HG02885 (cell line): ENCODE results near the gene SFMBT1.

Experiments used
- ATAC-seq: cut with Tn5 transposase; IDR thresholded peaks from one replicate; pipeline ENCODE4 v1.9.1; 2021; ENCODE audit warnings: mild to moderate bottlenecking; ENCODE audit not compliant: unreplicated experiment, poor library complexity

The SFMBT1 gene

GRCh38 chr3:53045518-53046170 lies at the start of gene SFMBT1:
SFMBT1 (minus strand) TSS chr3:53046073; CDS start chr3:52969128, 76,945 bp downstream.
- ATAC-seq: peak; percentile 44

GRCh38 chr3:53092942-53093341 lies 47.1 kb upstream of the SFMBT1 start:
- ATAC-seq: no peak

- ATAC-seq: no peak
These were observed 46.3 kb upstream of the SFMBT1 start for GRCh38 chr3:53092216-53092615.

- ATAC-seq: no peak
These were observed 45.1 kb upstream of the SFMBT1 start for GRCh38 chr3:53091011-53091410.

GRCh38 chr3:53089511-53089910 lies 43.6 kb upstream of the SFMBT1 start:
- no peak for ATAC-seq

- no peak for ATAC-seq
These were observed 39.6 kb upstream of the SFMBT1 start for GRCh38 chr3:53085476-53085875.

GRCh38 chr3:53084310-53085001 lies 38.6 kb upstream of the SFMBT1 start:
- no peak for ATAC-seq

GRCh38 chr3:53083949-53084309 lies 38.1 kb upstream of the SFMBT1 start:
- ATAC-seq: no peak

- no peak for ATAC-seq
These were observed 37.6 kb upstream of the SFMBT1 start for GRCh38 chr3:53083521-53083920.

GRCh38 chr3:53082736-53083135 lies 36.9 kb upstream of the SFMBT1 start:
- ATAC-seq: no peak

GRCh38 chr3:53081318-53081717 lies 35.4 kb upstream of the SFMBT1 start:
- no peak for ATAC-seq

- ATAC-seq: no peak
These were observed 34.8 kb upstream of the SFMBT1 start for GRCh38 chr3:53080612-53081205.

GRCh38 chr3:53079791-53080555 lies 34.1 kb upstream of the SFMBT1 start:
- no peak for ATAC-seq

GRCh38 chr3:53079147-53079546 lies 33.3 kb upstream of the SFMBT1 start:
- no peak for ATAC-seq

GRCh38 chr3:53078656-53079055 lies 32.8 kb upstream of the SFMBT1 start:
- no peak for ATAC-seq

- ATAC-seq: no peak
These were observed 31.8 kb upstream of the SFMBT1 start for GRCh38 chr3:53077476-53078220.

GRCh38 chr3:53075743-53076140 lies 29.9 kb upstream of the SFMBT1 start:
- ATAC-seq: no peak

GRCh38 chr3:53074761-53075742 lies 29.2 kb upstream of the SFMBT1 start:
- ATAC-seq: no peak

GRCh38 chr3:53074366-53074696 lies 28.5 kb upstream of the SFMBT1 start:
- no peak for ATAC-seq
